Adrenal gland (tissue), 12 donors: ENCODE results near the gene CBX8. TPM values are rescaled to one million over a fixed set of nuclear protein-coding genes. Genes with fewer than 3 reads are reported as not detected.

Experiments used
- DNase-seq, 7 donors: peaks; one replicate each; pipeline ENCODE4 v3.0.0-alpha.2; 2019 to 2020
- H3K27ac ChIP-seq, 5 donors: fragments of 200-600 bp; sonication (generic) in 4 of 5; 1 replicate in 3 of 5; 2 replicates in 2 of 5; pipeline versions ENCODE4 v1.5.1 to v1.8.0; 2016 to 2020; ENCODE audit warnings: mild to moderate bottlenecking in 1 of 5
- H3K27me3 ChIP-seq: fragments of 200-600 bp; 2 replicates; pipeline ENCODE4 v1.8.0; 2021
- H3K36me3 ChIP-seq, 2 donors: fragments of 200-600 bp; replicated peaks in 1 of 2; 1 replicate in 1 of 2; 2 replicates in 1 of 2; pipeline versions ENCODE4 v1.5.1 to v1.8.0; 2018 to 2022
- H3K4me1 ChIP-seq, 2 donors: fragments of 200-600 bp; replicated peaks in 1 of 2; 1 replicate in 1 of 2; 2 replicates in 1 of 2; pipeline versions ENCODE4 v1.5.1 to v1.8.0; 2018 to 2021
- H3K4me3 ChIP-seq, 4 donors: fragments of 200-600 bp; sonication (generic) in 3 of 4; one replicate each; pipeline ENCODE4 v1.5.1; 2016 to 2018
- H3K9me3 ChIP-seq, 3 donors: fragments of 200-600 bp; sonication (generic) in 1 of 3; replicated peaks in 1 of 3; 1 replicate in 2 of 3; 2 replicates in 1 of 3; pipeline versions ENCODE4 v1.5.1 to v1.8.0; 2016 to 2021
- POLR2A ChIP-seq, 2 donors: fragments of 450-650 bp; IDR thresholded peaks; one replicate each; pipeline ENCODE4 v1.6.1; 2017; ENCODE audit warnings: antibody characterized with exemption in 2 of 2, mild to moderate bottlenecking in 2 of 2, moderate library complexity in 1 of 2
- WGBS, 4 donors: extraction: QIAGEN DNeasy Blood & Tissue Kit in 2 of 4; methylation state at CpG; one replicate each; pipeline versions ENCODE4 v1.1.5 to v1.1.7; 2013 to 2017; 5-methylcytosine and 5-hydroxymethylcytosine counted together
- intact Hi-C, 2 donors: fragments of 100-400 bp; cut with DNase I; formaldehyde crosslinking; loops; one replicate each; pipeline versions ENCODE4 v1.14.1 to v1.15.0; 2022 to 2023
- polyA plus RNA-seq, 3 donors: library from polyadenylated mRNA; stranded (reverse); fragments of 200-250 nt in 2 of 3; fragments of 350-450 nt in 1 of 3; fragmentation: Illumina TruSeq in 1 of 3; extraction: RNeasy Lipid Tissue Mini Kit (QIAGEN cat#74804) in 1 of 3; gene quantifications; one replicate each; pipeline ENCODE4 v1.2.3, GENCODE V29; 2013 to 2014
- total RNA-seq, 9 donors: library from RNA; depleted of rRNA in 4 of 9; stranded (reverse); fragments of >200 nt in 4 of 9; fragments of 120-200 nt in 1 of 9; fragmentation: NEBNext Ultra II Directional in 1 of 9; extraction: Animal tissue kit (Norgen Biotek cat#: 25700) in 1 of 9; gene quantifications; one replicate each; pipeline versions ENCODE4 v1.1.0 to v1.2.4, GENCODE V29; 2013 to 2023
- TF ChIP-seq, protein P1 (sequence below), 6 experiments: fragments of 450-650 bp in 4 of 6; fragments of 200-600 bp in 2 of 6; sonication (generic) in 1 of 6; IDR thresholded peaks; 1 replicate in 5 of 6; 2 replicates in 1 of 6; pipeline versions ENCODE4 v1.5.1 to v1.8.0; 2016 to 2021; ENCODE audit warnings: antibody characterized with exemption in 6 of 6, mild to moderate bottlenecking in 2 of 6, moderate library complexity in 1 of 6
- donor health status: healthy with polysubstance abuse.
- donor health status: Bipolar disorder and iron deficiency.
- donor health status: DM: yes; HTN: yes; CAD: no.
- donor health status: DM: no; HTN: no; CAD: no.
- donor health status: DM: no; HTN: no; CAD: no.
- donor health status: DM: yes; HTN: yes; CAD: no.

CBX8 gene
- total and polyA plus RNA-seq, 12 donors, result 0.85 to 10.6 (median 5.5) TPM

DNA sequence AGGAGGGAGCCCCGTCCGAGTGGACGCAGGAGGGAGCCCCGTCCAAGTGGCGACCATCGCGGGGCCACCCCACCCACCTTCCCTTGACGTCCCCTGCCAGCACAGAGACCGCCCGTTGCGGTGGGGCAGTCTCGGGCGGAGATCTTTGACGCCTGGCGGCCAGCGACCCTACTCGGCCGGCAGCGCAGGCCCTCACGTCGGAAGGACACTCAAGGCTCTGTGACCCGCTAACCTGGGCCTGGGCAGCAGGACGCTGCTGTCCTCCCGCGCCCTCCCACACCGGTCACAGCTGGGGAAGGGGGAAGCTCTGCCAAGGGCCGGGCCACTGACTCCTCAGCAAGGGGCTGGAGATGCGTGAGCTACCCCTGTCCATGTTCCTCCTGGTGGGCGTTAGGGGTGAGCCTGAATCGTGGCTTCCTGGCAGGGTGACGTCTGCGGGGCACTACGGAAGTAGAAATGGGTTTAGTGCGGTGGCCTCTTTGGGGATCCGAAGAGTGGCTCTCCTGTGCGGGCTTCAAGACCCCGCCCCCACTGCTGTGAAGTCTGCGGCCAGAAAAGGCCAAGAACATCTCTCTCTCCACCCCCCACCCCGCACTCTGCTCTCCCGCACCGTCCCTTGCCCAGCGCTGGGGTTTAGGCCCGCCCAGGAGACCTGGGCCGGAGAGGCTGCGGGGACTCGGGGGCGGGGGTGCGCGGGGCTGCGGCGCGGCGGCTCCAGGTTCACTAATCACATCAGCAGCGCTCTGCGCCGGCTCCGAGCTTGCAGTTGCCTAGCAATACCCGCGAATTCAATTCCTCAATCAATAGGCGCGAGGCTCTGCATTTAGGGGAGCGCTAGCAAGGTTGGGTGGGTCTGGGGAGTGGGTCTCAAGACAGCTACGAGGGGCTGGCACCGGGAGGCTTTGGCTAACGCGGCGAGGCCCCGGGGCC lies 5.8 kb downstream of the CBX8 start:
- TF ChIP-seq, protein P1, sequence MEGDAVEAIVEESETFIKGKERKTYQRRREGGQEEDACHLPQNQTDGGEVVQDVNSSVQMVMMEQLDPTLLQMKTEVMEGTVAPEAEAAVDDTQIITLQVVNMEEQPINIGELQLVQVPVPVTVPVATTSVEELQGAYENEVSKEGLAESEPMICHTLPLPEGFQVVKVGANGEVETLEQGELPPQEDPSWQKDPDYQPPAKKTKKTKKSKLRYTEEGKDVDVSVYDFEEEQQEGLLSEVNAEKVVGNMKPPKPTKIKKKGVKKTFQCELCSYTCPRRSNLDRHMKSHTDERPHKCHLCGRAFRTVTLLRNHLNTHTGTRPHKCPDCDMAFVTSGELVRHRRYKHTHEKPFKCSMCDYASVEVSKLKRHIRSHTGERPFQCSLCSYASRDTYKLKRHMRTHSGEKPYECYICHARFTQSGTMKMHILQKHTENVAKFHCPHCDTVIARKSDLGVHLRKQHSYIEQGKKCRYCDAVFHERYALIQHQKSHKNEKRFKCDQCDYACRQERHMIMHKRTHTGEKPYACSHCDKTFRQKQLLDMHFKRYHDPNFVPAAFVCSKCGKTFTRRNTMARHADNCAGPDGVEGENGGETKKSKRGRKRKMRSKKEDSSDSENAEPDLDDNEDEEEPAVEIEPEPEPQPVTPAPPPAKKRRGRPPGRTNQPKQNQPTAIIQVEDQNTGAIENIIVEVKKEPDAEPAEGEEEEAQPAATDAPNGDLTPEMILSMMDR (IDR thresholded peaks at IDR 0.05), result no peak
- no peak for TF ChIP-seq POLR2A (IDR thresholded peaks at IDR 0.05)
- intact Hi-C loops, result loop anchor here (5.0 kb wide), 2 partner anchors 126 to 201 kb away; no protein-coding TSS in a partner anchor
- Histone ChIP-seq H3K4me1 (peaks cover 0 to 9% of the 10 kb centered on the region in 2 donors), H3K36me3 (no peaks in the 10 kb centered on the region), H3K27ac (no peak overlapping the region), H3K9me3 (no peaks in the 10 kb centered on the region), H3K4me3 (no peak overlapping the region), H3K27me3 (peaks cover 71% of the 10 kb centered on the region)
- peak in 1 of 7 donors; percentile 18 for DNase-seq
- 5 to 11% (median 8%) methylated on average over 16 to 68 of the region's 68 CpGs for WGBS, 4 donors

DNA sequence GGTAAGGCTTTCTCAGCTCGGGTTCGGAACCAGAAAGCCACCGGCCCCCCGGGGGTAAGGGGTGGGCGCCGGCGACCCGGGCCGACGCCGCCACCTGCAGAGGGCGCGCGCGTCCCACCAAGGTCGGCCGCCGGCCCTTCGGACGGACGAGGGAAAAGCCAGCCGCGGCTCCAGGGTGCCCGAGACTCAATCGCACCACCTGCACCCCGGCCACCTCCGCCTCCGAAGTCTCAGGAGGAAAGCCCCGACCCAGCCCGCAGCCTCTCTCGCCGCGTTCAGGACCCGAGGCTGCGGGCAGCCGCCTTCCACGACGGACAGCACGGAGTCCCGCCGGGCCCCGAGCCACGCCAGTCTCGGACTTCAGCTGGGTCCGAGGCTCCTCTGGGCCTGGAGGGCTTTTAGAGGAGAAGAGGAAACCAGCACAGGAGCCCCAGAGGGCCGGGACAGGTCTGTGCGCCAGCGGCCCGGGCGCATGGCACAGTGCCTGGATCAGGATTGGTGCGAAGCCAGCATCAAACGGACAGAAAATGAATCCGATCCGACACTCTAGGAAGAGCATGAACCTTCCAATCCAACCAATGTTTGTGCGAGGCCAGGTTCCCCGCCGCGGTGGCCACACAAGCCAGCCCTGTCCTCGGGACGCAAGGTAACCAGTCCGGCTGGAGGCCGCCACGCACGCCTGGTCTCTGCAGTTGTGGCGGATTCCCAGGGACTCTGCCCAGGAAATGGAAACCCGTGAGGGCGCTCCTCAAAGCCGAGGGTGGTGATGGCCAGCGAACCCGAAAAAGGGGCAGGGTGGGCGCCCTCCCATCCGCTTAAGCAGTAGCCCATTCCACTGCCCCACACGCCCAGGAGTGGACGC lies 6.7 kb downstream of the CBX8 start:
- TF ChIP-seq, protein P1 (IDR thresholded peaks at IDR 0.05), result peak; percentile 37 to 81 (median 62)
- TF ChIP-seq POLR2A (IDR thresholded peaks at IDR 0.05), result no peak
- peaks cover 0 to 7% of the 10 kb centered on the region in 2 donors for H3K4me1 ChIP-seq
- 6 to 15% (median 9%) methylated on average over 20 to 74 of the region's 74 CpGs for WGBS, 4 donors
- H3K27ac ChIP-seq, result no peak overlapping the region
- no peaks in the 10 kb centered on the region for H3K9me3 ChIP-seq
- peaks cover 75% of the 10 kb centered on the region for H3K27me3 ChIP-seq
- H3K36me3 ChIP-seq, result no peaks in the 10 kb centered on the region
- intact Hi-C loops, result loop anchor here (5.0 kb wide), 2 partner anchors 127 to 202 kb away; no protein-coding TSS in a partner anchor
- peak in 4 of 7 donors; percentile 31 to 55 (median 46) for DNase-seq
- peak overlapping the region in 1 of 4 donors; percentile 35 for H3K4me3 ChIP-seq

DNA sequence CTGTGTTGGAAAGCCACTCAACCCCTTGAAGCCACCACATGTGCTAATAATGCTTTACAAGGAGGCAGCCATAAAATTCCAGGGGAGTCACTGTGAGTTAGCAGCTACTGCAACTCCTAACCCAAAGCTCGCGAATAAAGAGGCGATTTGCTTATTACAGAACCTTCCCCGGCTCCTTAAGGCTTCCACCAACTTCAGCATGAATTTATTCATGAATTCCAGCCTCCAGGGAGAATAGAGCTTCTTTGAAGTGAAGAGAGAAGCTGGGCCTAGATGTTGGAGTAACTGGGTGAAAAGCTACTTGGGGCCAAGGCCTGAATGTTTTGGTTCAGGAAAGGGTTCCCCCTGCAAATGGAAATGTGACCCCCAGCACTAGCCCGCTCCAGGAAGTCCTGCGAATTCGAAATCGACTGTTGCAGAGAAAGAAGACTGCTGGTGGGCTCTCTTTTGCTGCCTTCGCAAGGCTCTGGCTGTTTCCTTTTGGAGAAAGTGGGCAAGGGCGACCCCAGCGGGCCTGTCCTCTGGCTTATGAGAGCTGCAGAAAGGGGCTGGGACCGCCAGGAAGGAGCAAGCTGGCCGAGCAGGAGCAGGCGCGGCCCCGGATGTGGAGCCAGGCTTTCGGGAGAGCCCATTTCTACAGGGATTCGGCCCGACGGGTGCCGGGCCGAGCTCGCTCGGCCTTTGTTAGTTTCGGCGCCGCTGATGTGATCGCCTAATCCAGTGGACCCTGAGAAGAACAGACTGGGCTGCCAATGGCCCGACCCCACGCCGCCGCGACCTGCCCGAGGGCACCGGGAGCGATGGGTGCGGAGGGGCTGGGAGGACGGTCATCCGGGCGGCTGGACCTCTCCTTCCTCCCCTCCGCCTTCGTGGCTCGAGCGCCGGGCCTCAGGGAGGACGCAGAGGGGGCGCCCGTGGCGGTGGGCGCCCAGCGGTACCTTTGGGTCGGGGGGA lies 7.6 kb downstream of the CBX8 start:
- H3K36me3 ChIP-seq, result no peaks in the 10 kb centered on the region
- DNase-seq, result no peak
- intact Hi-C loops, result no loop called here
- H3K4me3 ChIP-seq, result peak overlapping the region in 1 of 4 donors; percentile 35
- peaks cover 0 to 7% of the 10 kb centered on the region in 2 donors for H3K4me1 ChIP-seq
- TF ChIP-seq POLR2A (IDR thresholded peaks at IDR 0.05), result no peak
- TF ChIP-seq, protein P1 (IDR thresholded peaks at IDR 0.05), result no peak
- no peak overlapping the region for H3K27ac ChIP-seq
- H3K9me3 ChIP-seq, result no peaks in the 10 kb centered on the region
- peaks cover 80% of the 10 kb centered on the region for H3K27me3 ChIP-seq
- 28 to 67% (median 47%) methylated on average over 13 to 52 of the region's 52 CpGs for WGBS, 4 donors
